Retinal pigment epithelial cell (primary cell): ENCODE data around the gene SLC25A20.

ENCODE experiments used
- DNase-seq: peaks from one replicate; pipeline ENCODE4 v3.0.0-alpha.2; 2010; ENCODE audit warnings: low read depth
- H3K4me3 ChIP-seq: 2 replicates; pipeline ENCODE4 v1.5.1; 2011; ENCODE audit warnings: mild to moderate bottlenecking, low read length, control low read depth, moderate library complexity
- CTCF ChIP-seq: conservative IDR thresholded peaks from 2 replicates; pipeline ENCODE4 v1.5.1; 2011; ENCODE audit warnings: low read depth, low read length, control low read depth, inconsistent platforms

Gene SLC25A20

GRCh38 chr3:48879994-48880377 is 18.7 kb downstream of the SLC25A20 start:
- no peak overlapping the region for H3K4me3 ChIP-seq
- no peak for DNase-seq
- TF ChIP-seq CTCF, result no peak

- no peak for DNase-seq
- TF ChIP-seq CTCF, result no peak
- H3K4me3 ChIP-seq, result no peak overlapping the region
These were observed 19.2 kb downstream of the SLC25A20 start for GRCh38 chr3:48879307-48879993.

GRCh38 chr3:48877671-48878070 is 21.0 kb downstream of the SLC25A20 start:
- no peak for DNase-seq
- no peak for TF ChIP-seq CTCF
- H3K4me3 ChIP-seq, result no peak overlapping the region

- no peak overlapping the region for H3K4me3 ChIP-seq
- TF ChIP-seq CTCF, result no peak
- DNase-seq, result no peak
These were observed 35.6 kb downstream of the SLC25A20 start for GRCh38 chr3:48863122-48863521.

GRCh38 chr3:48859206-48859605 is 39.5 kb downstream of the SLC25A20 start:
- no peak for TF ChIP-seq CTCF
- no peak for DNase-seq
- no peak overlapping the region for H3K4me3 ChIP-seq

GRCh38 chr3:48858709-48859108 is 40.0 kb downstream of the SLC25A20 start:
- DNase-seq, result no peak
- TF ChIP-seq CTCF, result no peak
- H3K4me3 ChIP-seq, result no peak overlapping the region

GRCh38 chr3:48857641-48858040 is 41.0 kb downstream of the SLC25A20 start:
- no peak overlapping the region for H3K4me3 ChIP-seq
- no peak for DNase-seq
- no peak for TF ChIP-seq CTCF
